GM12801 (cell line): ENCODE results near the gene OTOF.

Experiments
- CTCF ChIP-seq: IDR thresholded peaks from one replicate; pipeline ENCODE4 v1.5.1; 2011; ENCODE audit warnings: control low read depth; ENCODE audit not compliant: insufficient read length; ENCODE audit errors: extremely low read depth

The OTOF gene

GRCh38 chr2:26475037-26475436, 2.9 kb downstream of the OTOF start:
- TF ChIP-seq CTCF, result no peak

GRCh38 chr2:26474261-26474785, 3.6 kb downstream of the OTOF start:
- TF ChIP-seq CTCF, result no peak

- TF ChIP-seq CTCF, result no peak
These were observed 4.1 kb downstream of the OTOF start for GRCh38 chr2:26473796-26474195.

- no peak for TF ChIP-seq CTCF
These were observed 4.9 kb downstream of the OTOF start for GRCh38 chr2:26472821-26473655.

- TF ChIP-seq CTCF, result no peak
These were observed 5.9 kb downstream of the OTOF start for GRCh38 chr2:26471766-26472706.

- TF ChIP-seq CTCF, result no peak
These were observed 6.6 kb downstream of the OTOF start for GRCh38 chr2:26471289-26471688.

- TF ChIP-seq CTCF, result no peak
These were observed 7.2 kb downstream of the OTOF start for GRCh38 chr2:26470601-26471260.
